KOPT-K1 (cell line): ENCODE data around the gene MAP2K3.
"Not testable (repeated sequence)": the region's sequence is repeated elsewhere in the genome, so short reads cannot be mapped to it uniquely, and the experiment has no call there.

Source experiments
- H3K27ac ChIP-seq: fragments of 200-600 bp; sonication (generic); 2 replicates; pipeline ENCODE4 v1.5.1; 2016; ENCODE audit warnings: antibody characterized with exemption, mild to moderate bottlenecking, low read depth, low read length; ENCODE audit not compliant: poor library complexity, severe bottlenecking
- H3K36me3 ChIP-seq: fragments of 200-600 bp; sonication (generic); 2 replicates; pipeline ENCODE4 v1.5.1; 2017; ENCODE audit warnings: antibody characterized with exemption, mild to moderate bottlenecking, low read length, moderate library complexity; ENCODE audit not compliant: insufficient read depth
- H3K9me3 ChIP-seq: fragments of 200-600 bp; sonication (generic); 2 replicates; pipeline ENCODE4 v1.5.1; 2017; ENCODE audit warnings: antibody characterized with exemption, low read length, mild to moderate bottlenecking; ENCODE audit not compliant: insufficient read depth, poor library complexity, severe bottlenecking

The MAP2K3 gene

DNA sequence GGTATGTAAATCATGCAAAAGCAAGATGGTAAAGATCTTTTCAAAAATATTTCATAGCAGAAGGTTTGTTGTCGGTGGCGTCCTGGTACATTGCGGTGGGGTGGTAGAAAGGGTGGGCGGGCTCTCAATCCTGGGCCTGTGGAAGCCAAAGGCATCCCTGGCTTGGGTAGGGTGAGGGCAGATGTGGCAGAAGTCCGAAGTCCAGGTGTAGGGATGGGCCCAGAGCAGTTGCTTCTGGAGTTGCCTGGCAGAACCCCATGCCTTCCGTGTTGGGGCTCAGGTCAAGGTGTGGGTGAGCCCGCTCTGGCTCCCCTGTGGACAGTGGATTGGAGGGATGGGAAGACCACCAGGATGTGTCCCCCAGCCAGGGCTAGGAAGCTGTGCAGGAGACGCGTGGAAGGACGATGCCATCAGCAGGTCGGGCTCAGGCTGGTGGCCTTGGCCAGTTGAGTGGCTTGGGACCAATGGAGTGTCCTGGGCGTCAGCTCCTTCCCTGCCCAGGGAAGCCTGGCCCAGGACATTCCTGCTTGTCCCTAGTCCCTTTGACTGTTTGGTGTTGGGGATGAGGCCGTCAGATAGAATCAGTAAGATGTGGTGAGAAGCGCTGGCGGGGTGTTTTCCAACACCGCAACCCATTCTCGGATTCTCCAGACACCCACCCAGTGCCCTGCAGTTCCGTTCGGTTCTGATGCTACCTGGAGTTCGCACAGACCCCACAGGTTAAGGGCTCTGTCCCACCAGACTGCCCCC, 21.1 kb downstream of the MAP2K3 start:
- H3K36me3 ChIP-seq, result peaks cover 70% of the 10 kb centered on the region
- H3K27ac ChIP-seq, H3K9me3 ChIP-seq: not testable (repeated sequence)

- H3K9me3 ChIP-seq, H3K27ac ChIP-seq: not testable (repeated sequence)
- peaks cover 63% of the 10 kb centered on the region for H3K36me3 ChIP-seq
These were observed 22.2 kb downstream of the MAP2K3 start for GRCh38 chr17:21306611-21307272.

GRCh38 chr17:21307273-21307625, 22.7 kb downstream of the MAP2K3 start:
- H3K27ac ChIP-seq, H3K9me3 ChIP-seq: not testable (repeated sequence)
- H3K36me3 ChIP-seq, result peaks cover 59% of the 10 kb centered on the region

GRCh38 chr17:21308931-21309381, 24.4 kb downstream of the MAP2K3 start:
- H3K9me3 ChIP-seq, H3K27ac ChIP-seq: not testable (repeated sequence)
- peaks cover 43% of the 10 kb centered on the region; the same call in 1 of the 2 replicates for H3K36me3 ChIP-seq

DNA sequence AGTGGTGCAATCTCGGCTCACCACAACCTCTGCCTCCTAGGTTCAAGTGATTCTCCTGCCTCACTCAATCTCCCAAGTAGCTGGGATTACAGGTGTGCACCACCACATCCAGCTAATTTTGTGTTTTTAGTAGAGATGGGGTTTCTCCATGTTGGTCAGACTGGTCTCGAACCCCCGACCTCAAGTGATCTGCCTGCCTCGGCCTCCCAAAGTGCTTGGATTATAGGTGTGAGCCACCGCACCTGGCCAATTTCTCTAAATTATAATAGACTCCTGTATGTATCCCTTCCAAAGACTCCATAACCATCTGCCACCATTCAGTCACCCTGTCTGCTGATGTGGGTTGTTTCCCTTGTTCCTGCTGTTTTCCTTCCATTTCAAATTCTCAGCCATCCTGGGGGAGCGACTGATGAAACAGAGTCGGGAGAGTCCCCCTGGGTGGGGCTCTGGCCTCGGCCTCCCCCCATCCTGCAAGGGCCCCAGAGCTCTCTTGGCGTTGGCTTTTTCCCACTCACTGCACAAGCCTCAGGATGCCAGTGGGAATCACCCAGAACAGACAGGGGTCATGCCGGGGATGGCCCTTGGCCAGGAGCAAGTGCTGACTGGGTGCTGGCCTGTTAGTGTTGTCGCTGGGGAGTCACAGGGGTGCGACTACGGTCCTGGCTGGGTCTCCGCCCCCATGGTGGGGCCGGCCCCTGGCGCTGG, 25.7 kb downstream of the MAP2K3 start:
- not testable (repeated sequence) for H3K9me3 ChIP-seq, H3K27ac ChIP-seq
- H3K36me3 ChIP-seq, result peaks cover 32% of the 10 kb centered on the region; the same call in 1 of the 2 replicates

DNA sequence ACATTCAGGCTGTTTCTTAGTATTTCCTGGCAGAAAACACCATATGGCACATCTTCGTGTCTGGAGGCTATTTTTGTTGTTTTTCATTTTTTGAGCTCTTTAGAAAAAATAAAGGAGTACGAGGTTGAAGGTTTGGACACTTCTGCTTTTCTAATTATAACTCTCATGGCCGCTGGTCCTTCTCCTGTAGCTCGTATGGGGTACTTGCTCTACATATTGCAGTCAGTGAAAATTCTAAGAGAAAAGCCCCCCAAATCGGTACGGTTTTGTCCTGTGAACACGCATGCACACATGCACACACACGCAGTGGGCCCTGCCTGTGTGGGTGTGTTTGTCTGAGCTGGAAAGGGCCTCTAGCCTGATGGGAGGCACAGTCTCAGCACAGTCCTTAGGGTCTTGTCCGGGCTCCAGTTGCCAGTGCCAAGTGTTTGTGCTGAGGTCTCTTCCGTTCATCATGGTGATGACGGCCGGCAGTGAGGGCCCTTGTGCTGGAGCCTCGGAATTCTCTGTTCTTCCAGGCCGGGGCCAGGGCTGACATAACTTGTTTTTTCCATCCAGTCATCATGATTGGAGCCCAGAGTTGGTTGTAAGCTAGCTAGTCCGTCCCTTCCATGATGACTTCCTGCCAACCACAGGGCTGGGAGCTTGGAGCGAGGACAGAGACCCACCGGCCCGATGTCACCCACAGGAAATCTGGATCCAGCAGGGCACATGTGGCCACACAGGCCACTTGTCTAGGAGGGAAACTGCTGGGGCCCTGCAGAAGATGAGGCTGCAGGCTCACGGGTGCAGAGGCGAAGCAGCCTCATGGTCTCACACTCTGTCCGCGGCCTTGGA, 26.5 kb downstream of the MAP2K3 start:
- H3K27ac ChIP-seq, H3K9me3 ChIP-seq: not testable (repeated sequence)
- H3K36me3 ChIP-seq, result peaks cover 27% of the 10 kb centered on the region; the same call in 1 of the 2 replicates

DNA sequence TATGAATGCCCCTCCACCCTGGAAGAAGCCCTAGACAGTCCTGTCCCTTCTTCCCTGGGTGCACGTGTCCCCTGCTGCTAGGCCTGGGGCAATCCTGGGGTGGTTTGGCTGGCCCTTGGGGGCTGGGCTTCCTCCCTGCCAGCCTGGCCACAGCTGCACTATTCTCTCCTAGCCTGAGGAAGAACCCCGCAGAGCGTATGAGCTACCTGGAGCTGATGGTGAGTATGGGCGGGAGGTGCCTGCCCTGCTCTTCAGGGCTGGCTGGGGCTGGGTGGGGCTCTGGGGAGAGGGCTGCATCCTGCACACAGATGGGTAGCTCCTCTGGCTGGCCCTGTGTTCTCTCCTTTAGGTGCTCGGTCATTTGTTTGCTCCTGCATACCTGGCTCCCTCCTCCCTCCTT, 28.8 kb downstream of the MAP2K3 start:
- peaks cover 8% of the 10 kb centered on the region for H3K9me3 ChIP-seq
- H3K36me3 ChIP-seq, result peaks cover 21% of the 10 kb centered on the region; the same call in 1 of the 2 replicates
- no peak overlapping the region for H3K27ac ChIP-seq

- H3K27ac ChIP-seq, H3K9me3 ChIP-seq: not testable (repeated sequence)
- peaks cover 16% of the 10 kb centered on the region; the same call in 1 of the 2 replicates for H3K36me3 ChIP-seq
These were observed 29.2 kb downstream of the MAP2K3 start for GRCh38 chr17:21313761-21314160.

DNA sequence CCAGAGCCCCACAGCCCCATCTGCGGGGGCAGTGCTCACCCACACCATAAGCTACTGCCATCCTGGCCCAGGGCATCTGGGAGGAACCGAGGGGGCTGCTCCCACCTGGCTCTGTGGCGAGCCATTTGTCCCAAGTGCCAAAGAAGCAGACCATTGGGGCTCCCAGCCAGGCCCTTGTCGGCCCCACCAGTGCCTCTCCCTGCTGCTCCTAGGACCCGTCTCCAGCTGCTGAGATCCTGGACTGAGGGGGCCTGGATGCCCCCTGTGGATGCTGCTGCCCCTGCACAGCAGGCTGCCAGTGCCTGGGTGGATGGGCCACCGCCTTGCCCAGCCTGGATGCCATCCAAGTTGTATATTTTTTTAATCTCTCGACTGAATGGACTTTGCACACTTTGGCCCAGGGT, 29.8 kb downstream of the MAP2K3 start:
- peaks cover 12% of the 10 kb centered on the region; the same call in 1 of the 2 replicates for H3K36me3 ChIP-seq
- not testable (repeated sequence) for H3K9me3 ChIP-seq, H3K27ac ChIP-seq

- peaks cover 12% of the 10 kb centered on the region; the same call in 1 of the 2 replicates for H3K36me3 ChIP-seq
- H3K27ac ChIP-seq, H3K9me3 ChIP-seq: not testable (repeated sequence)
These were observed 30.2 kb downstream of the MAP2K3 start for GRCh38 chr17:21314701-21315111.

- H3K9me3 ChIP-seq, H3K36me3 ChIP-seq, H3K27ac ChIP-seq: not testable (repeated sequence)
These were observed 30.9 kb downstream of the MAP2K3 start for GRCh38 chr17:21315246-21316000.

GRCh38 chr17:21316212-21316886, 31.8 kb downstream of the MAP2K3 start:
- not testable (repeated sequence) for H3K9me3 ChIP-seq, H3K27ac ChIP-seq, H3K36me3 ChIP-seq

GRCh38 chr17:21316887-21317500, 32.5 kb downstream of the MAP2K3 start:
- H3K27ac ChIP-seq, H3K9me3 ChIP-seq, H3K36me3 ChIP-seq: not testable (repeated sequence)
